Stimulated activated CD8-positive, alpha-beta memory T cell treated with anti-CD3 and anti-CD28 coated beads, Interleukin-15, amount 100 ng/mL, for 48 hours (primary cell): Measurements from ENCODE around the gene PSMD12.
"Not testable (repeated sequence)": the region's sequence is repeated elsewhere in the genome, so short reads cannot be mapped to it uniquely, and the experiment has no call there.

Experiments used
- DNase-seq, 2 donors: peaks; one replicate each; pipeline ENCODE4 v3.0.0-alpha.2; 2020; ENCODE audit warnings: low read depth in 2 of 2

PSMD12 gene

DNA sequence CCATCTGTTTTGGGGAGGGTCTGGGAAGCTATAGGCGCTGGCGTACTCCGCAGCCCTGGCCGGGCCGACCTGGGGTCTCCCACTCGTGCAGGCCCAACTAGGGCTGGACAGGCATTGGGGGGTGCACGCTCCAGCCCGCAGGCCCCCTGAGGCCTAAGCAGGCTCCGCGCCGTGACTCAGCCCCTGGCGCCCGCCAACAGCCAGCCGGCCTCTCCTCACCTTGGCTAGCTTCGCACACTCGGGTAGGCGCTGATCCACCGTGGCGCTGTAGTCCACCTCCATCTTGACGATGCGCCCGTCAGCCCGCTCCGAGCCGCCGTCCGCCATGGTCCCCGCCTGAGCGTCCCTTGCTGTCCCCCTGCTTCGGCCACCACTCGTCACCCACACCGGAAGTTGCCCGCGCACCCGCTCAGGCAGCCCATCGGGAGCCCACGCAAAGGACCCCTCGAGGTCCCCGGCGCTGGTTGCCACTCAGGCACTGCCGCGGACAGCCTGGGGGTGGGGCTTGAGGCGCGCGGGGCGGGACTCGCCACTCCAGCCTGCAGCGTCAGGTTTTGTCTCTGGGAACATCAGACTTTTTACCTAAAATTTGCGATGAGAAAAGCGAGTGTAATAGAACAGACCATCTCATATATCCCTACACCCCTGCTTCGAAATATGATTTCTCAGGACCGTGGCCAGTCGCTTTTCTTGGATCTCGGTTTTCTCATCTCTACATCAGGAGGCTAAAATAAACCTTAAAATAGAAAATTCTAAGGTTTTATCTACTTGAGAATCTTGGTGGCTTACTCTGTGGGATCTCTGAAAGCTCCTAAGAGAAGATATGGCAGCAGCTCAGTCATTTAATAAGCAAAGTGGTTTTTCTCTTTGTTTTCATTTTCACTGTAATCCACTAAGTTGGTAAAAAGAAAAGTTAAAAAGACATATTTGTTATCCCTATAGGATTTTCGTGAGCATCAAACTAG lies at the start of gene PSMD12:
TSS of gene PSMD12 (minus strand) at position 385 of the 965 bp plus-strand sequence. CDS start at position 327, 58 bp downstream.
- peak; percentile 89 to 90 for DNase-seq

GRCh38 chr17:67415291-67415690 lies 48.9 kb upstream of the PSMD12 start:
- no peak for DNase-seq

DNA sequence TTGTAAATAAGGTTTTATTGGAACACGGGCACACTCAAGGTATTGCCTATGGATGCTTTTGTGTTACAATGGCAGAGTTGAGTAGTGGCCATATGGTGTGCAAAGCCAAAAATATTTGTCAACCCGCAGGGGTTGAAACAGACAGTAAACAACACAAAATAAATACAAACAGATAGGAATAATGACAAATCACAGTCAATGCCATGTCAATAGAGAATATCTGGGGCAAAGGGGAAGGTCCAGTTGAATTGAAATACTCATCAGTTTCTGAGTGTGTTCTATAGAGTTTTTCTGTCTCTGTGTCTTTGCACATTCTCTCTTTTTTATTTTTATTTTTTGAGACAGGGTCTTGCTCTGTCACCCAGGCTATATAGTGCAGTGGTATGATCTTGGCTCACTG lies 48.2 kb upstream of the PSMD12 start:
- DNase-seq, result no peak

DNA sequence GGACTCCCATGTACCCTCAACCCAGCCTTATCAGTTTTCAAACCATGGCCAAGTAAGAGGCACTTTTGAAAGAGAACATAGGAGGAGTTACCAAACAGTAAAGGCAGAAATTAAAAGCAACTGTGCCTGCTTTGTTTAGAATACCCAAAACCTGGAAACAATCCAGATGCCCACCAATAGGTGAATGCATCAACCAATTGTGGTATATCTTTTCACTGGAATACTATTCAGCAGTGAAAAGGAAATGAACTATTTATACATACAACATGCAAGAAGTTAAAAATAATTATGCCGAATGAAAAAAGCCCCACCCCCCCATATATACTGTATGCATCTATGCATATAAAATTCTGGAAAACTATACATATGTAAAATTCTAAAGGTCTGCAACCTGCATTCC lies 47.8 kb upstream of the PSMD12 start:
- no peak for DNase-seq

DNA sequence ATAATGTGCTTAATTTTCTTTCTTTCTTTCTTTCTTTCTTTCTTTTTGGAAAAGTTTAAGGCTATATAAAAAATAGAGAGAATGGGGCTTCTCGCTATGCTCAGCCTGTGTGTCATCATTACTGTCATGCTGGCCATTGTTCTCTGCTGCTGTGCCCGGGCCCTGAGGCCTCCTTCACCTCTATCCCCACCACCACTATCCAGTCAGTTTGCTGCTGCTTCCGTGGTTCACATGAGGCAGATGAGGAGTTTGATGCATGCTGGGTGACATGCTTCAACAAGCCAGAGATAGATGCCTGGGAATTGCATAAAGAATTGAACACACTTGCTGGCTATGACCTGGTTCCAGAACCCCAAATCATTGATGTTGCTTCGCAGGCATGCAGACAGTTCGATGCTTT lies 47.0 kb upstream of the PSMD12 start:
- no peak for DNase-seq

DNA sequence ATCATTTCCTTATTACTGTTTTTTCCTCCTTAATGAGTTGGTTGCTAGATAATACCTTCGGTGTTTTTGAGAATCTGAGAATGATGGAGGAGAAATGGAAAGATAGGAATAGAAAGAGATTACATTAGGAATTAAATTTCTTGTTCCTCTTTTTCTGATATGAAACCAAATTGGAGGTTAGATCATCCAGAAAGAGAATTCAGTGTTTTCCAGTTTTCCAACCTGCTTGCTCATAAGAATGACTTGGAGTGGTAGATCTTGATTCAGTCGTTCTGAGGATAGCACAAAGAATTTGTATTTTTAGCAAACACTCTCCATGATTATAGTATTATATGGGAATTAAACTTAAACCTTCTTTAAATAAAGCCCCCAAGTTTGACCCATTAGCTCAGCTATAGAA lies 46.6 kb upstream of the PSMD12 start:
- DNase-seq, result no peak

- DNase-seq, result no peak
Observed at GRCh38 chr17:67412032-67412431, 45.7 kb upstream of the PSMD12 start.

DNA sequence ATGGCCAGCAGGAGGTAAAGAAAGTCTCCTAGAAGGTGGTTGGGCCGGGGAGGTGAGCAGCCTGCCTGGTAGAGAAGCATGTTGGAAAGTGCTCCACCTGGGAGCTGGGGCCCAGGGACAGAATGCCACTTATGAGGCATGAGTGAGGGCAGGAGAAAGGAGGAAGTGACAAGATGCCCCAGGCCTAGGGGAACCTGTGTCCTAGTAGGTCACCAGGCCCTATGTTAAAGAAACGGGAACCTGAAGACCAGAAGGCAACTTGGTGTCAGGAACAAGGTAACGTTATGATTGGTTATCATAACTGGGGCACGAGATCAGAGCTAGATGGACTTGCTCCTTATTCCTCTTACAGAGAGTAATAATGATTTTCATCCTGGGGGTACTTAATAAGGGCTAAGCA lies 45.0 kb upstream of the PSMD12 start:
- DNase-seq, result no peak

GRCh38 chr17:67408455-67408830 lies 42.1 kb upstream of the PSMD12 start:
- DNase-seq, result not testable (repeated sequence)

DNA sequence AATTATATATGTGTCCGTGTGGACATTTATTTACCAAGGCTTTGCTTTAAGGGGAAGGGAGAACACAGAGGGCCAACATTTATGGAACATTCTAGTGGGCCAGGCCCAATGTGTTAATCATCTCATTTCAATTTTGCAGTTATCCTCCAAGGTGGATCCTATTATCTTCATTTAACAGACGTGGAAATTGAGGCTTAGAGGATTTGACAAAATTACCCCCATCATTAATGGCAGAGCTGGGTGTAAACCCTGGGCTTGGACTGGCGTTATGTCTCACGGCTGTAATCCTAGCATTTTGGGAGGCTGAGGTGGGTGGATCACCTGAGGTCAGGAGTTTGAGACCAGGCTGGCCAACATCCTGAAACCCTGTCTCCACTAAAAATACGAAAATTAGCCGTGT lies 37.1 kb upstream of the PSMD12 start:
- no peak for DNase-seq

- DNase-seq, result no peak
Observed at GRCh38 chr17:67403065-67403464, 36.7 kb upstream of the PSMD12 start.

- DNase-seq, result no peak
Observed at GRCh38 chr17:67401598-67402504, 35.5 kb upstream of the PSMD12 start.

GRCh38 chr17:67401106-67401505 lies 34.7 kb upstream of the PSMD12 start:
- DNase-seq, result no peak

GRCh38 chr17:67400193-67400592 lies 33.8 kb upstream of the PSMD12 start:
- no peak for DNase-seq

DNA sequence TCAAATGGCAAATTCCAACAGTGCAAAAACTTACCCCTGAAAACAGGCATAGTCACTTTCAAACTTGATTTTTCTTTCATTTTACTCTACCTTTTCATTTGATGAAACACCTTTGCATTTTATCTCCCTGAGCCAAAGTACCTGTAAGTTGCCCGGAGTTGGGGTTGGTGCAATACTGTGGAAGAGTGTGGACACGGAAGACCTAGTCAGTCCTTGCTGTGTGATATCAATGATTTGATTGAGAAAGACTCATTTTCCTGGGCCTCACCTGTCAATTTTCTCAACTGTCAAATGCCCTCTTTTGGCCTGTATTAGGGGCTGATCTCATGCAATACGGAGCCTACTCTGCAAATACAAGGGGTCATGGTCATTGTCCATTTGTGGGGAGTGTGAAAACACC lies 33.3 kb upstream of the PSMD12 start:
- DNase-seq, result no peak

GRCh38 chr17:67393809-67394397 lies 27.5 kb upstream of the PSMD12 start:
- DNase-seq, result no peak

DNA sequence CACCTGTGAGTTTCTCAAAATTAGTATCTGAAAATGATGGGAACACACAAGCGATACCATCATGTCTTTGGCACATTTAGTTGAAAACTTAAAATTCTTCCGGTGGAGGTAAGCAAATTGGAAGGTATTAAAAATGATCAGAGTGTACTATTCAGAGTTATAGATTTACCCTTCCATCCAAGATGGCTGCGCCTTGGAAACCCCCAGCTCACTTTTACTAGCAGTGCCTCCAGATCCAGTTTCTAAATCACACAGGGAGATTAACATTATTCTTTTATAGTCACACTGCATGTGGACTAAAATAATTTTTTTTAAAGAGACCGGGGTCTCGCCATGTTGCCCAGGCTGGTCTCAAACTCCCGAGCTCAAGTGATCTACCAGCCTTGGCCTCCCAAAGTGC lies 25.7 kb upstream of the PSMD12 start:
- no peak for DNase-seq

DNA sequence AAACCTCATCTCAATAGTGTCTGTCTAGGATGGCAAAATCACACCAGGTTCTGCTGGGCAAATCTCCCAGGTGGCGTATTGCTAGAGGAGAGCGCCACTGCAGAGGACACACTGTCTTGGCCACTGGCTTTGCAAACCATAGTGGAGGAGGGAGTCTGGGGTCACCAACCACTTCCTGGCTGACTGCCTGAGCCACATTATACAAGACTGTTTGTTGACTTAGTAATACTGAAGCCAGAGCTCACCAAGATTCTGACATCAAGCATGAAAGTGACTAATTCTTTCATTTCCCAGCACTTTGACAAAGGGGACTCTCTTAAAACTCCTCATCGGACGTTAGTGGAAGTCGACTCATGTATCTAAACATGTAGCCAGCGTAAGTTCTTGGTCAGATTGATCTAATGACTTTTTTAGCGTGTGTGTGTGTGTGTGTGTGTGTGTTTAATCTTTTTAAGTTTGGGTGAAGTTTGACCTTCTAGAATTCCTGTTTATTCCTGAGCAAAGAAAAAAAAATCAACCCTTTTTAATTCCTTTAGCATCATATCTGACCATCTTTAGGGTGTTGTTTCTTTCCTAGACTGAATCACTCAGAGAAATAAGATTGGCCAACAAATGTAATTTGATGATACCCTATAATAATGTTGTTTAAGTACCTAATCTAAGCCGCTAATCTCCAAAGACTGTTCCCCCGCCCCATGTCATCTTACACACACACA lies 24.4 kb upstream of the PSMD12 start:
- peak; percentile 58 to 62 for DNase-seq

- DNase-seq, result no peak
Observed at GRCh38 chr17:67390006-67390645, 23.7 kb upstream of the PSMD12 start.

DNA sequence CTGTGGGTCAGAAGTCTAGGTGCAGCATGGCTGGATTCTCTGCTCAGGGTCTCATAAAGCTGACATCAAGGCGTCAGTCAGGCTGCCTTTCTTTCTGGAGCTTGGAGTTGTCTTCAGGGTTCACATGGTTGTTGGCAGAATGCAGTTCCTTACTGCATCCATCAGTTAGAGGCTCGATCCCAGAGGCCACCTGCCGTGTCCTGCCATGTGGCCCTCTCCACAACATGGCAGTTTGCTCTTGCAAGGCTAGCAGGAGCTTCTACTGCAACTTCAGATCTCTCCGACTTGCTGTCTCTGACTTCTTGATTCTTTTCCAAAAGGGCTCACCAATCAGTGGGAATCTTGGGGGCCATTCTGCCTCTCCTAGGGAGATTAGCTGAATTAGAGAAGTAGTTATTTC lies 22.6 kb upstream of the PSMD12 start:
- no peak for DNase-seq

DNA sequence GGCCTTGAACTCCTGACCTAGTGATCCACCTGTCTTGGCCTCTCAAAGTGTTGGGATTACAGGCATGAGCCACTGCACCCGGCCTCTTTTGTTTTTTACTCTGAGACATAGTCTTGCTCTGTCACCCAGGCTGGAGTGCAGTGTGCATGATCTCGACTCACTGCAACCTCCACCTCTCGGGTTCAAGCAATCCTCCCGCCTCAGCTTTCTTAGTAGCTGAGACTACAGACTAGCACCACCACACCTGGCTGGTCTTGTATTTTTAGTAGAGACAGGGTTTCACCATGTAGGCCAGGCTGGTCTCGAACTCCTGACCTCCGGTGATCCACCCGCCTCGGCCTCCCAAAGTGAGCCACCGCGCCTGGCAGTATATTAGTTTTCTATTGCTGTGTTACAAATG lies 22.2 kb upstream of the PSMD12 start:
- DNase-seq, result not testable (repeated sequence)
